GM04504 (cell line): ENCODE data around the gene NFYC.

Experiments
- DNase-seq: peaks from one replicate; pipeline ENCODE4 v3.0.0-alpha.2; 2012; ENCODE audit warnings: low read depth

NFYC gene

DNA sequence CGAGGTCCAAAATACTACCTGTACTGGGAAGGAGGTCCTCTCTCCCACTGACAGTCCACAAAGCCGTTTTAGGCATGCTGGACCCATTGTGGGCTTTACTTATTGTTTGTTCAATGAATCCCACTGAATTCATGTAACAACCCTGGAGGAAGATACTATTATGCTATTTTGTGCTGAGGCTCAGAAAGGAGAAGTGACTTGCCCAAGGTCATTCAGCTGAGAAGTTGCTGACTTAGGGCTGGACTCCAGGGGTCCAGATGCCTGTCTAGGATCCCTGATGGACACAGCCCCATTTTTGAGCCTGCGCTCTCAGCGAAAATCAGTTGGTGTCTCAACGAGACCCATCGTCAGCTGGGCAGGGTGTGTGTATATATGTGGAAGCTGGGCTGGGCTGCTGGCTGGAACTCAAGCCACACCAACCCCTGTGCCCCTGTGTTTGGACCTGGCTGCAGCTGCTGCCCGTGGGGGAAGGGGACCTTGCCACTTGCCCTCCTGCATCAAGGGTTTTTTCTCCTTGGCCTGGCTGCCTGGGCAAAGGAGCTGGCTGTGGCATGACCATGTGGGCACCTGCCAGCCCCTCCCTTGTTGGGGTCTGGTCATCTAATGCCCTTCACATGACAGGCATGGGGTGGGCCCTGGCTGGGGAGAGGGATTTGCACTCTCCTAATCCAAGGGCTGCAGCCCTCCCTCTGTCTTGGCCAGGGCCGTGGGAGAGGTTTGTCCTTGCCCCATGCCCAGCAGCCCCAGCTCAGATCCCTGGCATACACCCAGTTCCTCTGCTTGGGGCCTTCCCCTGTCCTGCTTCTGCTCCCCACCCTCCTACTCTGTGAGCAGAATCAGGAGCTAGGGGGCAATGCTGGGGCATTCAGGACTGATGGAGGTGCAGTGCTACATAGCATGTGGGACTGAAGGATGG, 107.1 kb downstream of the NFYC start:
- no peak for DNase-seq

- DNase-seq, result no peak
Measured at GRCh38 chr1:40799351-40799867, 107.9 kb downstream of the NFYC start.

- no peak for DNase-seq
Measured at GRCh38 chr1:40801742-40802077, 110.2 kb downstream of the NFYC start.

- peak; percentile 43 for DNase-seq
Measured at GRCh38 chr1:40802078-40802741, 110.7 kb downstream of the NFYC start.

DNA sequence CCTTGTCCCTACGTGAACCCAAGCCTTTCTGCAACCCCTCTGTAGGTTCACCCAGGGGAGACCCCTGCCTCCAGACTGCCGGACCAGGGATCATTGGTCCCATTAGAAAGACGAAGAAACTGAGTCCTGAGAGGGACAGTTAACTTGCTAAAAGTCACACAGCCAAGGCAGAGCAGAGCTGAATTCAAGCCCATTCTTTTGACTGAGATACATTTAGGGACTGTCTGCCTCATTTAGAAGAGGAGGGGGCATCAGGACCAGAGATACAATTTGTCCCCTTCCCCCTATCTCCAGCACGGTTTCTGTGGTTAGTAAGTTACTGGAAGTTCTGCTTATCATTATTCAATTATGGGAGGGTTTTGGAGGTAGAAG, 111.2 kb downstream of the NFYC start:
- DNase-seq, result no peak

- DNase-seq, result no peak
Measured at GRCh38 chr1:40803447-40803846, 111.9 kb downstream of the NFYC start.

DNA sequence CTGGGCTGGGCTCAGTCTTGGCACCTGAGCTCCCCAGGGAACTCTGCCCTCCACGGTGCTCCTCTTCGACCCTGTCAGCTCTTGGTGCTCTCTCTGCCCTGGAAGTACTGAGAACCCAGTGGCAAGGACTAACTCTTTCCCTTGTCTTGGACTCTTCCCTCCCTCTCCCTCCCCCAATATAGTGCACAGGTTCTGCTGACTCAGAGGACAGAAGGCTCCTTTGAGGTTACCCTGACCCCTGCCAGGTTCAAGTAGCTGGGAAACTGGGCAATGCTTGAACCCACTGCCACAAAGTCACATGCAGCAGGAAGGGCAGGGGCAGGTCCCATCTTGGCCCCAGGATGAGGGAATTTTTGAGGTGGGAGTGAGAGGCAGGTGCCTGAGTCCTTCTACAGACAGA, 112.4 kb downstream of the NFYC start:
- DNase-seq, result no peak

GRCh38 chr1:40806240-40806639, 114.7 kb downstream of the NFYC start:
- DNase-seq, result no peak

DNA sequence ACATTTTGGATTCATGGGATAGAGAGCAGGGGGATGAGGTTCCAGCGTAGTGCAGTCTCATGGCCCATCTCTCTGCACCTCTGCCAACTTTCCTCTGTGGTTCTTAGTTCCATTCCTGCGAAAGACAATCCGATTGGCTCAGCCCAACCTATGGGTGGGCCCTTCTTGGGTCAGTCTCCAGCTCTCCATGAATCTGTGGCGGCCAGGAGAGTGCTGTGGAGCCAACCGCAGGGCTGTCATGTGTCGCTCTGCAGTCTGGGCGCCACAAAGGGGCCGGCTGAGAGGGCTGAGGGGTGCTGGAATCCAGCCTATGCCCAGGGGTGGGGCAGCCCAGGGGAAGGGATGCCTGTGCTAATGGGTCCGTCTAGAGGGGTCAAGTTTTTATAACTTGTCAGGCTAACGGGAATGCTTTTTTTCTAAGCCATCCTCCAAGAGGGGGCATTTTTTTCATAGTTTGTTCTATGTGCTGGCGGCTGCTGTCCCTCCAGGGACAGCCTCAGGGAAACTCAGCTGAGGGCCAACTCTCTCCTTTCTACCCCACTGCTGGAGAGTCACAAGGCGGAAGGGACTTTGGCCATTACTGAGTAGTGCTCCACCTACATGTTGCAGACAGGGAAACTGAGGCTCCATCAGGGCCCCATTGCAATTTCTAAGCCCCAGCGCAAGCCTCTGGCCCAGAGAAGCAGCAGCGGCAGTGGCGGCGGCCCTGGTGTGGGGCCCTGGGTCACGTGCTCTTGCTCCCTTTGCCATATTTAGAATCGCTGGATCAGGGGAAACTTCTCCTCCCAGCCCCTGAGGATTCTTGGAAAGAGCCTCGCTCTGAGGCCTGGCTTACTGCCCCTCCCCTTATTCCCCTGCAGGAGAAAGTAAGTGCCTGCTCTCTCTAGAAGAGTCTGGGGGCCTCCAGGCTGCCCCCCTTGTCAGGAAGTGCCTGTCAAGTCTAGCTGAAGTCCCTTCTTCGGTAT, 115.5 kb downstream of the NFYC start:
- no peak for DNase-seq

DNA sequence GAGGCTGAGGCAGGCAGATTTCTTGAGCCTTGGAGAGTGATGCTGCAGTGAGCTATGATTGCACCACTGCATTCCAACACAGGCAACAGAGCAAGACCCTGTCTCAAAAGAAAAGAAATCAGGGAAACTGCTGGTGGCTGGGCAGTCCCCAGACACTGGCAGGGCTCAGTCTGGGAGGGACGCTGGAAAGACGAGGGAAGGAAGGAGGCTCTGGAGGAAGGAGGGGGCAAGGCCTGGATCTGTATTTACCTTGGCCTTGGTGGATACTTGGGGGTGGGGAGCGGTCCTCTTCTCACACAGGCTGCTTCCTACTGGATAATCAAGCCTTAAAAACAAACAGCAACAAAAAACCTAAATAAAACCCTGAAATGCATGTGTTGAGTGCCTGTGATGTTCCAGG, 116.5 kb downstream of the NFYC start:
- no peak for DNase-seq

DNA sequence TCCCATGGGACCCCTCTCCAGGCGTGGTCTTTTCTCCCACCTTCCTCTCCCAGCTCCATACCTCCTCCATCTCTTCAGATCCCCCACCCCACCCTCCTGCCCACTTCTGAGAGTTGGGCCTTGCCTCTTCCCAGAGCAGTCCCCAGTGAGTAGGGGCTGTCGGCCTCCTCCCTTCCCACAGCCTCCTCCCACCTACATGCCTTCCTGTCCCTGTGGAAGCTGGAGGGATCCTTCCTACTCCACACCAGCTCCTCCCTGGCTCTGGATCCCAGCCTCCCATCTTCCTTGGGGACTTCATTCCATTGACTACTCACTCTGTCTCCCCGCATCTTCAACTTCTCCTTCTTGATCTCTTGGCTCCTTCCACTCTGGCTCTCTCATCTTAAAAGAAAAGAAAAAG, 116.9 kb downstream of the NFYC start:
- no peak for DNase-seq

DNA sequence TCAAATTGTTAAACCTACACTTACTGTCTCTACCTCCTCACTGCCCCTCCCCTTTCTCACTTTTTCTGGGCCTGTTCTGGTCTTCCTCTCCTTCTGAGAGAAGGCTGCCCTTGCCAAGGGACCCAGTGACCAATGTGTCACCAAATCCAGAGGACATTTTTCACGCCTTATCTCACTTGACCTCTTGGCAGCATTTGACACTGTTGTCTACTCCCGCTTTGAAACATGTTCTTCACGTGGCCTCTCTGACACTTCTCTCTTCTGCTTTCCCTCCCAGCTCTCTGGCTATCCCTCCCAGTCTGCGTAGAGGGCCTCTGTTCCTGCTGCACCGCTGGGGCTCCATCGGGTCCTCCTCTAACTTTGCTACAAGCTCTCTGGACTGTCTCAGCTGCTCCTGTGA, 117.4 kb downstream of the NFYC start:
- DNase-seq, result no peak

DNA sequence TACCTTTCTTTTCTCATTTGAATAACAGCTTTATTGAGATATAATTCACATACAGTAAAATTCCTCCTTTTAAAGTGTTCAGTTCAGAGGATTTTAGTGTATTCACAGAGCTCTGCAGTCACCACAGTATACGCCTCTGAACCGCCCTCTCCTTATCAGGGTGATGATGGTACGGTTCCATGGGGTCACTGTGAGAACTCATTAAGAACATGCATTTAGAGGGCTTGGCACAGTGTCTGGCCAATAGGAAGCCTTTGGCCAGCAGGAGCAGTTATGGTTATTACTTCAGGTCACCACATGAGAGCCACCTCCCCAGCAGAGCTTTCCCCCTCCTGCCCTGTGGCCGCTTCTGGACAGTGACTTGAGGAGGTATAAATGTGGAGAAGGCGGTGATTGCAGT, 119.4 kb downstream of the NFYC start:
- DNase-seq, result no peak

DNA sequence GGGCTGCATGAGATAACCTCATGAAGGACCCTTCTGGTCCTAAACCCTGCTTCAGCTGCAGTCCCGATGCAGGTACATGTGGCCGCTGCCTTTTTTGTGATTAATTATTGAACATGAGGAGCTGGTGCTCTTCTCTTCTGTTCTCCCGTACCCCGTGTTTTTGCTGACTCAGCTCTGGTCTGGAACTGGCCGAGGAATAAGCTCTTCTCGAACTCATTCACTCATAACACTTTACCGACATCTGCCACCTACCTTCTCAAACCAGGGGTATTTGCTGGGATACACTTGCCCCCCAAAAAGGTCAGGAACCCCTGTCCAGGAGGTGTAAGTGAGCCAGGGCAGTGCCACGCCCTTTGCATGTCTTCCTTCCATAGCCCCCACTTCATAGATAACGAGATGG, 123.9 kb downstream of the NFYC start:
- no peak for DNase-seq

- DNase-seq, result no peak
Measured at GRCh38 chr1:40817791-40818263, 126.3 kb downstream of the NFYC start.

- no peak for DNase-seq
Measured at GRCh38 chr1:40818264-40818961, 126.9 kb downstream of the NFYC start.

- DNase-seq, result no peak
Measured at GRCh38 chr1:40819101-40819500, 127.6 kb downstream of the NFYC start.

GRCh38 chr1:40820251-40820797, 128.8 kb downstream of the NFYC start:
- DNase-seq, result no peak
